A673 (cell line): ENCODE results near the gene SANBR.

Experiments used
- CTCF ChIP-seq: fragments of 300-800, 200-600 bp; sonication (generic); conservative IDR thresholded peaks from 2 replicates; pipeline ENCODE4 v1.5.1; 2017; ENCODE audit warnings: low read depth, mild to moderate bottlenecking, antibody characterized with exemption, low read length, moderate library complexity, mixed read lengths
- EZH2 ChIP-seq: fragments of 200-600 bp; sonication (generic); IDR thresholded peaks from 2 replicates; pipeline ENCODE4 v1.6.1; 2017; ENCODE audit warnings: borderline replicate concordance, low read depth, mild to moderate bottlenecking, mixed read lengths, antibody characterized with exemption, low read length; ENCODE audit not compliant: poor library complexity, severe bottlenecking

- TF ChIP-seq EZH2 (no peak), CTCF (no peak)
Observed at GRCh38 chr2:61045999-61046398, 19.7 kb upstream of the SANBR start.
